HEK293T (cell line): Measurements from ENCODE around the gene KLHL17.

Experiments
- ARNT ChIP-seq: fragments of 450-650 bp; IDR thresholded peaks from 2 replicates; pipeline ENCODE4 v1.6.1; 2017; ENCODE audit warnings: mild to moderate bottlenecking
- BHLHE40 ChIP-seq: fragments of 450-650 bp; IDR thresholded peaks from 2 replicates; pipeline ENCODE4 v1.6.1; 2016; ENCODE audit warnings: mild to moderate bottlenecking, moderate library complexity, borderline replicate concordance
- ELF4 ChIP-seq: fragments of 450-650 bp; IDR thresholded peaks from 2 replicates; pipeline ENCODE4 v1.6.1; 2017; ENCODE audit warnings: antibody characterized with exemption
- FOXK2 ChIP-seq: fragments of 450-650 bp; IDR thresholded peaks from 2 replicates; pipeline ENCODE4 v1.6.1; 2016; ENCODE audit warnings: mild to moderate bottlenecking
- FOXM1 ChIP-seq: fragments of 450-650 bp; IDR thresholded peaks from 2 replicates; pipeline ENCODE4 v1.6.1; 2017; ENCODE audit warnings: mild to moderate bottlenecking, borderline replicate concordance
- HDGF ChIP-seq: fragments of 450-650 bp; IDR thresholded peaks from 2 replicates; pipeline ENCODE4 v1.6.1; 2017; ENCODE audit warnings: antibody characterized with exemption, borderline replicate concordance
- L3MBTL2 ChIP-seq: fragments of 450-650 bp; conservative IDR thresholded peaks from 2 replicates; pipeline ENCODE4 v1.6.1; 2016; ENCODE audit warnings: mild to moderate bottlenecking
- PKNOX1 ChIP-seq: fragments of 450-650 bp; IDR thresholded peaks from 2 replicates; pipeline ENCODE4 v1.6.1; 2016
- SUZ12 ChIP-seq: fragments of 450-650 bp; IDR thresholded peaks from 2 replicates; pipeline ENCODE4 v1.6.1; 2016; ENCODE audit warnings: mild to moderate bottlenecking
- ZNF384 ChIP-seq: fragments of 450-650 bp; IDR thresholded peaks from 2 replicates; pipeline ENCODE4 v1.6.1; 2016

- TF ChIP-seq BHLHE40 (no peak), ARNT (no peak), SUZ12 (no peak), PKNOX1 (no peak), HDGF (no peak), ZNF384 (no peak), FOXK2 (no peak), ELF4 (no peak), L3MBTL2 (no peak), FOXM1 (no peak)
Observed at GRCh38 chr1:998745-998994, 38.3 kb downstream of the KLHL17 start.
